HG02938 (cell line): ENCODE data around the gene MCCC1.
A peak's percentile ranks its signal among the peaks of the same experiment; 100 is the strongest.
"Not testable (repeated sequence)": the region's sequence is repeated elsewhere in the genome, so short reads cannot be mapped to it uniquely, and the experiment has no call there.

Experiments used
- ATAC-seq: cut with Tn5 transposase; IDR thresholded peaks from one replicate; pipeline ENCODE4 v1.9.1; 2021; ENCODE audit warnings: mild to moderate bottlenecking, moderate library complexity; ENCODE audit not compliant: unreplicated experiment

MCCC1 gene

DNA sequence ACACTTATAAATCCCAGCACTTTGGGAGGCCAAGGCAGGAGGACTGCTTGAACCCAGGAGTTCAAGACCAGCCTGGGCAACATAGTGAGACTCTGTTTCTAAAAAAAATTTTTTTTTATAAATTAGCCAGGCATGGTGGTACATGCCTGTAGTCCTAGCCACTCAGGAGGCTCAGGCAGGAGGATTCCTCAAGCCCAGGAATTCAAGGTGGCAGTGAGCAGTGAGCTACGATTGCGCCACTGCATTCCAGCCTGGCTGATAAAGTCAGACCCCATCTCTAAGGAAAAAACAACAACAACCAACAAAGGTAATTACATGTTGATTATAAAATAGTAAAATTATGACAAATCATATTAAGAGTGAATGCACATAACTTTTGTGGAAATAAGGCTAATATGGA lies 40.9 kb downstream of the MCCC1 start:
- ATAC-seq, result no peak

DNA sequence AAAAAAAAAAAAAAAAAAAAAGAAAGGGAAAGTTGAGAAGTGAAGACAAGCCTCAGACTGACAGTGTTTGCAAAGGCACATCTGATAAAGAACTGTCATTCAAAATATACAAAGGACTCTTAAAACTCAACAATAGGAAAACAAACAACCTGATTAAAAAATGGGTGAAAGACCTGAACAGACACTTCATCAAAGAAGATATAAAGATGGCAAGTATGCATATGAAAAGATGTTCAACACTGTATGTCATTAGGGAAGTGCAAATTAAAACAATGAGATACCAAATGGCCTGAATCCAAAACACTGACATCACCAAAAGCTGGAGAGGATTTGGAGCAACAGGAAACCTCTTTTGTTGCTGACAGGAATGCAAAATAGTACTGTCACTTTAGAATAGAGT lies 48.6 kb downstream of the MCCC1 start:
- ATAC-seq, result no peak

DNA sequence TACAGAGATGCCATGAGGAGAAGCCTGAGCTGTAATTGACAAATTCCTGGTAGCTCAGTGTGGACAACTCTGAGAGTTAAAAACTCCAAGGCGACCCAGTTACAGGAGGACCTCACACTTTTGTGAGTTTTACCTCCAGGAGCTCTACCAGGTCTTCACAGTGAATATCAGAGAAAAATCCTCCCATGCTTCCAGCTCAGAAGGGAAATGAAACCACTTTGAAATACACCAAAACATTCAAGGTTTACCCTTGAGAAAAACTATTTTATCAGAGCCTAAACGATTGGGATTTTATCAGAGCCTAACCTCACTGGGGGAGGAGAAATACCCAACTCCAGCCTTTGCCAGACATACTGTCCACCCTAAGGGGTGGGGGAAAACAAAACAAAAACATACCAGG lies 52.4 kb downstream of the MCCC1 start:
- no peak for ATAC-seq

DNA sequence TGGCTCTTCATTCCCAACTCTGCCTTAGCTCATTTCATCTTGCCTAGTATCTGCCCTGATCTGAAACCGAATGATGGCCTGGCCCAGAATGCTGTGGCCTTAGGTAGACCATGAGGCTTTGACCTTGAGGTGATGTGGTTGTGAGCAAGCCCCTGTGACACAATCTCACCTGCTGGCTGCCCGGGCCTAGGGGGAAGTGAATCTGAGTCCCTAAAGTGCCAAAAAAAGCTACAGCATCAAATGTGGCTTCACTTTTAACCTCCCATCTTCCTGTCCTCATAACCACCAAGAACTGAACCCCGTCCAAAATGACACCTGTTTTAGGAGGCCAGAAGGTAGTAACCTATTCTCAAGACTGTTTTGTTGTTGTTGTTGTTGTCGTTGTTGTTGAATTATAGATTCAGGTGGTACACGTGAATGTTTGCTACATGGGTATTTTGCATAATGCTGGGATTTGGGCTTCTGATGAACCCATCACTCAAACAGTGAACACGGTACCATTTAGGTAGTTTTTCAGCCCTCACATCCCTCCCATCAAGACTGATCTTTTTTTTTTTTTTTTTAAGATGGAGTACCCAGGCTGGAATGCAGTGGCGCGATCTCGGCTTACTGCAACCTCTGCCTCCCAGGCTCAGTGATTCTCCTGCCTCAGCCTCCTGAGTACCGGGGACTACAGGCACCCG lies 54.6 kb downstream of the MCCC1 start:
- ATAC-seq, result peak; percentile 99

DNA sequence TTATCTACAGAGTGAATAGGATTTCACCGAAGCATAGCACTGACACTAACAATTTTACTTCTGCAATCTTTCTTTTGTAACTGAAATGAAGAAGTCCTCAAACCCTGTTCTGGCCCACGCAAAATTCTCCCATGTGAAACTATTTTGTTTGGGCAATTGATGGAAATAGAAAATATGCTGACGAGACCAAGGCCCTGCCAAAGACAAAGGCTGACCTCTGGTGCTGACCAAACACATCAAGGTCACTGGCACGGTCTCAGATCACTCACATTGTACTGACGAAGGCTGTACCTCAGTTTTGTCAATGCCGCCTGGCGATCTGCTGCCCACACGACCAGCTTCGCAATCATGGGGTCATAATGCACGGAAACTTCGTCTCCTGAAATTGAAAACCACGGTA lies 60.5 kb downstream of the MCCC1 start:
- ATAC-seq, result no peak

DNA sequence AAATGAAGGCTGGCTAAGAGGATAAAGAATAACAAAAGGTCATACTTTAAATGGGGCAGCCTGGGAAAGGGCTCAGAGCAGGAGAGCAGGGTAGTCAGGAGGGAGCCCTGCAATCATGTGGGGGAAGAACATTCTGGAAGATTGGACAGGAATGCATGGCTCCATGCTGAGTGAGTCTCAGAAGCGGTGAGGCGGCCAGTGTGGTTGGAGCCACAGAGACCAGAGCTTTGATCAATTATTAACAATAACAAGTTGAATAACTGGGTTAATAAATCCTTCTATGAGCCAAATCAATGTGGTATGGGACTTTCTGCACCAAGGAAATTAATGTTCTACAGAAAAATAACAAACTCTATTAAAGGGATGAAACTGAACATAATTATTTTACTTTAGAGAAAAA lies 61.1 kb downstream of the MCCC1 start:
- peak; percentile 71 for ATAC-seq

DNA sequence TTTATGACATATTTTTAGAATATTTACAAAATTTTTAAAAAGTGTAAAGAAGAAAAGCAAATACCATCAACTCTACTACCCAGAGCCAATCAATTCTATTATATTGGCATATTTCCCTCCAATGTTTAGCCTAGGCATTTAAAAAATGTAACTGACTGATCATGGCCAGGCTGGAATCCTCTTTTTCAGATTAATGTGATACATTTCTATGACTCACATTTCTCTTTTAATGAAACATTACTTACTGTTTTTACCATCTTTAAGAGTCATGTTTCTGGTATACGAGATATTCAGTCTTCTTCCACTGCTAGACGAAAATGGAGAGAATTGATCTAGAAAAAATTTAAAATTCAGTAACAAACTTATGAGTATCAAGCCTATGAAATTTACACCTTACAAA lies 65.5 kb downstream of the MCCC1 start:
- ATAC-seq, result no peak

DNA sequence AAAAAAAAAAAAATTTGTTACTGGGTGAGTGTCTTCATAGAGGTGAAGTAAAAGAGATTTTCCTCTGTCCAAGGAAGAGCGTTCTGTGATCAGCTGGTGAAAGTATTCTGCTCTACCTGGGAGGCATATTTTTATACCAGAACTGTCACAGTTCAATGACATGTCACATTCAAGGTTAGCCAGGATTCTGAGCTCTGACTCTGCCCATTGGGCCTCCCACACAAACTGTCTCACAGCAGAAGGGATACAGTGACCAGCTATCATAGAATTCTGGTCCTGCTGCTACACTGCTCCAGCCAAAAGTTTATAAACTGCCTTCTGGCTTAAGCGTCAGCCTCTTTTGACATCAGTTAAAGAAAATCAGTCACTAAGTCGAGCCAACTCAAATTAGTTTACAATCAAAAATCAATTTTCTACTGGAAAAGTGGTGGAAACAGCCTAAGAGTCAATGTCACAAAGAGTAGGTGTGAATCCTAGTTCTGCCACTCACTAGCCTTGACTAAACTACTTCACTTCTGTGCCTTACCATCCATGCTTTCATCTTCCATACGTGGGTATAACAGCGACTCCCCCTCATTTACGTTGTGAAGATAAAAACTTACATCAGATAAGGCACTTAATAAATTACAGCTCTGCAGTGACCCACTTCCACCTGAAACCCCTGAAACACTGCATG lies 66.3 kb downstream of the MCCC1 start:
- ATAC-seq, result no peak

DNA sequence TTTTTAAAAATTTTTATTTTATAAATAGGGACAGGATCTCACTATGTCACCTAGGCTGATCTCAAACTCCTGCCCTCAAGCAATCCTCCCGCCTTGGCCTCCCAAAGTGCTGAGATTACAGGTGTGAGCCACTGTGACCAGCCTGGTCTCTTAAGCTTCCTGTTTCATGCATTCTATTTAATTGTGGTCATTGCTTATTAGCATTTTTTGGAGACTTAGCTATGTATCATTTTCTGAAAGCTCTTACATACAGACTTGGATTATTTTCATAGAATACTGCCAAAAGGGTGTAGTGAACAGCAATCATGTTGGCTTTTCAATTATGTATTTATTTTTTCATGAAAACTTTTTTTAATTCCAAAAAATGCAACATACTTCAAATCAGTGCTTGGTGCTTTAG lies 67.5 kb downstream of the MCCC1 start:
- no peak for ATAC-seq

DNA sequence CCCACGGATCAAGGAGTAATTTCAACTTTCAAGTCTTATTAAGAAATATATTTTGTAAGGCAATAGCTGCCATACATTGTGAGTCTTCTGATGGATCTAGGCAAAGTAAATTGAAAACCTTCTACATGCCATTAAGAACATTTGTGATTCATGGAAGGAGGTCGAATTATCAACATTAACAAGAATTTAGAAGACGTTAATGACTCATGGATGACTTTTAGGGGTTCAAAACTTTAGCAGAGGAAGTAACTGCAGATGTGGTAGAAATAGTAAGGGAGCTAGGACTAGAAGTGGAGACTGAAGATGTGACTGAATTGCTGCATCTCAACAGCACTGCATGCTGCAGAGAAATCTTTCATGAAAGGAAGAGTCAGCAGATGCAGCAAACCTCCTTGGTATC lies 70.9 kb downstream of the MCCC1 start:
- no peak for ATAC-seq

DNA sequence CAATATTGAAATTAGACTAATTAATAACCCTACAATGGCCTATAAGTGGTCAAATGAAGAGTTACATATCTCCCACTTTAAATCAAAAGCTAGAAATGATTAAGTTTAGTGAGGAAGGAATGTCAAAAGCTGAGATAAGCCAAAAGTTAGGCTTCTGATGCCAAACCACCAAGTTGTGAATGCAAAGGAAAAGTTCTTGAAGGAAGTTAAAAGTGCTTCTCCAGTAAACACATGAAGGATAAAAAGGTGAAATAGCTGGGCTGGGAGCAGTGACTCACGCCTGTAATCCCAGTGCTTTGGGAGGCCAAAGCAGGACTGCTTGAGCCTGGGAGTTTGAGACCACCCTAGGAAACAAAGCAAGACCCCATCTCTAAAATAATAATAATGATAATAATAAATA lies 72.0 kb downstream of the MCCC1 start:
- no peak for ATAC-seq

DNA sequence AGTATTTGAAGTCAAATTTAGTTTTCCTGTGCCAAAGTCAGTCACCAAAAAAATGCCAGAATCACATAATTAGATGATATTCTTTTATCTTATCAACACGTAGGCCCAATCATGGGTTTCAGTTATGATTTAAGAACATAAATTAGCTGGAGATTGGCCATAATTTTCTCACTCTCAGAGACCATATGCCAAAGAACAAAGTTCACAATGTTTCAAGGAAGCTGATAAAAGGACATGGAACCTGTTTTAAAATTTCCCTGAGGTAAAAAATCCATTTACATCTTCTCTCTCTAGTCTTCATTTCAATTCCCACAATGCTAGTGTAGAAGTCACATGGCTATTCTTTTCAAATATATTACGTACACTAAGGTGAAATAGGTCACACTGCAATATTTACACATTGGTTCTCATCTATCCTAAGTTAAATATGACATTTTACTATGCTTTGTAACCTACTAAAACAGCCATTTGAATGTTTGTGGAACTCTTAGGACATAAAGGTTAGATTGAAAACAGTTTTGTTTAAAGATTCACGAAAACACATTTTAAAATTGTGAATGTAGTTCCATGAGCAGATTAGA lies 76.3 kb downstream of the MCCC1 start:
- ATAC-seq, result no peak

DNA sequence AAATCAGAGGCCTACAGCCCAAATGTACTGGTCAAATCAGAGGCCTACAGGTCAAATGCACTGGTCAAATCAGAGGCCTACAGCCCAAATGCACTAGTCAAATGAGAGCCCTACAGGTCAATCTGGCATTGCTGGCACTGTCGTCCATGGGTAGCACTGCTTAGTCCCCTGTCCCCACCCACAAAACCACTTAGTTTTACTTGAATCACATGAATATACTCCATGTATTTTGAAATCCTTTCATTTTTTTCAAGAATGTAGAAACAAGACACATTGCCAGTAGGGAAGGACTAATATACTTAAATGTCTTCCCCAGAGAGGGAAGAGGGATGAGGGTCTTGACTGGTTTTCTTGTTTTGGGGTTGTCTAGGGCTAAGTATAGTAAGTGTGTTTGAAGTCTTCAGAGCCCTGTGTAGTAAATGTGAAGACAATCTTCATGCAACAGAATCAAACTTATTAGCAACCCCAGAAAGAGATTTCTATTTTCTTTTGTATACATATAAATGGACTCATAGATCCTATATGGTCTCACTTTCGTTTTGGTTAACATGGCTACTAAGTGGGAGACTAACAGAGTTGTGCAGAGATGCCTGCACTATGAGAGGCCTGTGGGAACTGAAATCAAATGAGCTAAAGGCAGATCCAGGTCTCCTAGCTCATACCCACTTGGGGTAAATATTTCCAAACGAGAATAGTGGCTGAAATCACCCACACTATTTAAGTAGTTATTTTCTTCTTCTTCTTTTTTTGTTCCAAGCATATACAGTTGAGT lies 80.7 kb downstream of the MCCC1 start:
- no peak for ATAC-seq

DNA sequence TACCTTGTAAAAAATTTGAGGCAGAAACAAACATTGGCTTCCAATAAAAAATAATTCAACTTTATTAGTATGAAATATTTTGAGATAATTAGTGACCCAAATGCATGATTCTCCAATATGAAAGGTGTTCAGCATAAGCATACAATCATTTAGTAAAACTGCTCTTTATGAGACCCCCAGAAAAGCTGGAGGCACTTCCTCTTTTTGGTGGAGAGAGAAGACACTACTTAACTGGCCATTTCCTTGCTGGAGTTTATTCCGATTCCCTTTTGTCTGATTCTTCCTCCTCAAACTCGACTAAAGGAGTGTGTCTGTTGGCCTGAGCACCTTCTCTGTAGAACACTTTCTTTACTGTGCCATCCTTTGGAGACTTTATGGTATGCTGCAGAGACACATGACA lies 84.1 kb downstream of the MCCC1 start:
- ATAC-seq, result no peak

DNA sequence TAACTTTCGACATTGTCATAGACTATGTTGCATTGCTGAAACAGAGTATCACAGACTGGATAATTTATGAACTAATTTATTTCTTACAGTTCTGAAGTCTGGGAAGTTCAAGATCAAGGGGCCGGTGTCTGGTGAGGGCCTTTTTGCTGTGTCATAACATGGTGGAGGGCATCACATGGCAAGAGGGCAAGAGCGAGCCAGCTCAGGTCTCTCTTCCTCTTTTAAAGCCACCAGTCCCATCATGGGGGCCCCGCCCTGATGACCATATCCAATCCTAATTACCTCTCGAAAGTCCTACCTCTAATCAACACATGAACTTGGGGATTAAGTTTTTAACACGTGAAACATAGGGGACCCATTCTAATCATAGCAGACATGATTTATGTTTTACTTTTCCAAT lies 85.4 kb downstream of the MCCC1 start:
- ATAC-seq, result no peak

DNA sequence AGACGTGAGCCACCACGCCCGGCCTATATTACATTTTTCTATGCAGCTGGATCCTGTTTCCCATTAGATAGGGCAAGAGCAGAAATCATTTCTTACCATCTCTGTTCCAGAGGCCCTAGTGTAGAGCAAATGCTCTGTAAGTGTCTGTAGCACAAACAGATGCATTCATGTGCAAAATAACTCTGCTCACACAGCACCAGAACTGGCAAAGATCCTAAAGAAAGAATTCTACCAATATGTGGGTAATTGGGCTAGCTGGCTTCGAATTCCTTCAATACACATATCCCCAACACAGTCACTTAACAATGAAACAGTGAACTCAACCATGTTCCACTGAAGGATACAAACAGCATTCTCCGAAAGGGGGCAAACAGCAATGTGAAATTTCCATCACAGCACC lies 86.2 kb downstream of the MCCC1 start:
- ATAC-seq, result no peak

DNA sequence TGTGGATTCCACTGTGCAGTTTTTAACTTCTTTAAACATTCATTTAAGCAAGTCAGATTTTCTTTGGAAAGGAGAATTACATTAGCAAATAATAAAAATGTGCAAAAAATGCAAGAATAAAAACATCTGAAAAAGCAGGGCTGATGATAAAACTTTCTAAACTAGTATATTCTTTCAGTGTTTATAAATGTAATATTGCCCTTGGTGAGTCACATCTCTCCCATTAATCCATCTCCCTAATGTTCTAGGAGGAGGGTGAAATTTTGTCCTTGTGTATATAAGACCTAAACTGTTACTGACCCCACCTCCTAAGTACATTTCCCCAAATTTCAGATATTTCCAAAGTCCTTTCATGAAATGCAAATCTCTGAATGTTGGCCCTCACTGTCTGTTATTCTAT lies 90.5 kb downstream of the MCCC1 start:
- no peak for ATAC-seq

DNA sequence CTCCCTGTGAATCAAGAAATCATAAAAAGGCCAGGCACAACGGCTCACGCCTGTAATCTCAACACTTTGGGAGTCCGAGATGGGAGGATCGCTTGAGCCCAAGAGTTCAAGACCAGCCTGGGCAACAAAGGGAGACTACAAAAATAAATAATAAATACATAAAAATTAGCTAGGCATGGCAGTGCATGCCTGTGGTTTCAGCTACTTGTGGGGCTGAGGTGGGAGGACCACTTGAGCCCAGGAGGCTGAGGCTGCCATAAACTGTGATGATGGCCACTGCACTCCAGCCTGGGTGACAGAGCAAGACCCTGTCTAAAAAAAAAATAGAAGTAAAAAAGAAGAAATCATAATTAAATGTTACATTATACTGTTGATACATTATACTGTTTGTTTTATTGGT lies 91.0 kb downstream of the MCCC1 start:
- ATAC-seq, result no peak

DNA sequence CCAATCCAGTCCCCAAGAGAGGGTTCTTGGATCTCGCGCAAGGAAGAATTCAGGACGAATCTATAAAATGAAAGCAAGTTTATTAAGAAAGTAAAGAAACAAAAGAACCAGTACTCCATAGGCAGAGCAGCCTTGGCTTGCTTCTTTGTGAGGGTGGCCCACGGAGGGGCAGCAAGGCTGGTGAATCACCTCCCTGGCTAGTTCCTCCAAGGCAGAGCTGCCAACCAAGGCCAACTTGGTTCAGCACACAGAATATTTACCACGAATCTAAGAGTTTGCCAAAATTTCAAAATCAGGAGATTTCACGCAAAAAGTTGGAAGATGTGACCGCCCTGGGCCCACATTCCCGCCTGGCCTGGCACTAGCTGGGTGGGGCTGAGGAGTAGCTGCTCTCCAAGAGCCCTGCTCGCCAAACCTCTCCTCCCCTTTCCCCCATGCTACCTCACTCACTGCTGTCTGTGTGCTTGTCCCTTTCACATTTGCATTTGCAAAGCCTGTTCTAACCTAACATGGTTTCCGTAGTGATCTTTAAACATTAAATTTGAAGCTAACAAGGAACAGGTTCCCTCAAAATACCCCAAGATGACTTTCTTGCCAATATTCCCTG lies 92.8 kb downstream of the MCCC1 start:
- no peak for ATAC-seq

DNA sequence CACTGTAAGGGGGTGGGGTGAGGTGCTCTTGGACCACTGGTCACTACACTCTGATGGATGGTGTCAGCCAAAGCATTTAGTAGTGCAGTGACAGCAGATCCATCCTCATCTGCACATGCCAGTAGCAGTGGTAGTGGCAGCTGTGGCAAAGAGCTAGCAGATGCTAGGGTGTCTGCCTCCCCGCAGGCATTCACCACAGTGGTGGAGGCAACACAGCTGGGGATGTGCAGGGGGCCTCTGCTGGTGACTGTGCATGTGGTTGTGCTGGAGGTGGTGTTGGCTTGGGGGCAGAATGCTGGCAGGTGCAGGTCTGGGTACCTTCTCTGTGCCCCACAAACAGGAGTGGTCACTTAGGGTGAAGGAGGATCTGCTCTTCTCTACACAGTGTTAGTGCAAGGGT lies 99.5 kb downstream of the MCCC1 start:
- ATAC-seq, result no peak

DNA sequence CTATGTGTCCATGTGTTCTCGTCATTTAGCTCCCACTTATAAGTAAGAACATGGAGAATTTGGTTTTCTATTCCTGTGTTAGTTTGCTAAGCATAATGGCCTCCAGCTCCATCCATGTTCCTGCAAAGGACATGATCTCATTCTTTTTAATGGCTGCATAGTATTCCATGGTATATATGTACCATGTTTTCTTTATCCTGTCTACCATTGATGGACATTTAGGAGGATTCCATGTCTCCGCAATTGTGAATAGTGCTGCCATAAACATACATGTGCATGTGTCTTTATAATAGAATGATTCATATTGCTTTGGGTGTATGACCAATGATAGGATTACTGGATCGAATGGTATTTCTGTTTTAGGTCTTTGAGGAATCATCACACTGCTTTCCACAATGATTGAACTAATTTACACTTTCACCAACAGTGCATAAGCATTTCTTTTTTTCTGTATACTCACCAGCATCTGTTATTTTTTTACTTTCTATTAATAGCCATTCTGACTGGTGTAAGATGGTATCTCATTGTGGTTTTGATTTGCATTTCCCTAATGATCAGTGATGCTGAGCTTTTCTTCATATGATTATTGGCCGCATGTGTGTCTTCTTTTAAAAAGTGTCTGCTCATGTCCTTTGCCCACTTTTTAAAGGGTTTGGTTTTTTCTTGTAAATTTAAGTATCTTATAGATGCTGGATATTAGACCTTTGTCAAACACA lies 105.7 kb downstream of the MCCC1 start:
- not testable (repeated sequence) for ATAC-seq
